SK-MEL-5 (cell line): ENCODE data around the gene GREB1L. TPM values are rescaled to one million over a fixed set of nuclear protein-coding genes. Genes with fewer than 3 reads are reported as not detected.
"Not testable (repeated sequence)": the region's sequence is repeated elsewhere in the genome, so short reads cannot be mapped to it uniquely, and the experiment has no call there.

Source experiments
- DNase-seq: peaks from one replicate; pipeline ENCODE4 v3.0.0-alpha.2; 2016; ENCODE audit warnings: low read depth, low spot score
- in situ Hi-C: cut with HindIII; loops from 2 replicates; pipeline ENCODE4 v1.10.0; 2016; ENCODE audit warnings: low sequenced_read_pairs, high pct_unique_total_duplicates, low pct_unique_long_range_greater_than_20kb
- total RNA-seq: library from RNA; depleted of rRNA; stranded (reverse); fragments of >200 nt; shearing (Covaris generic); gene quantifications from 2 replicates; pipeline ENCODE4 v1.2.3, GENCODE V29; 2014

Gene GREB1L
- total RNA-seq, 1 experiment from 2014 or later = 0.50 TPM

DNA sequence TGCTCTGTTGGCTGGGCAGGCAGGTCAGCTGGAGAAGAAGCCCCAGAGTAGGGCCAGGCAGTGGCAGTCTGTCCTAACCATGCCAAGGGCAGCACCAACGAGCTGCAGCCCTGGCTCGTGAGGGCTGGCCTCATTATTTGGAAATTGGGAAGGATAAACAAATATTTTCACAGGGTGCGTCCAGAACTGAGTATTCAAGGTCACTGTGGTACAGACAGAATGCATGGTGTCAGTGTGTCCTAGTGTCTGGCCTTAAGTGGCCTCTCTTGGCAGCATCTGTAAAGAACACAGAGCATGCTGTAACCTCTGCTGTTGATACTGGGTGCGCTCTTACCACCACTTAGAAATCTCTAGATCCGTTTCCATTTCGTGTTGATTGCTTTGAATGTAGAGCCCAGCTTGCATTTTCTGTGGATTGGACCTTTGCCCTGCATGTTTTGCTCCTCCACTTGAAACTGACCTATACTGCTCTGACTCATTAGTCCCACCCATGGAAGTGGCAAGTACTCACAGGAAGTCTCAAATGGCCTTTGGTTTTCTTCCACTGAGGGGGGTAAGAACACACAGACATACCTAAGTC is 88.2 kb downstream of the GREB1L start:
- no peak for DNase-seq
- in situ Hi-C loops = no loop called here

GRCh38 chr18:21331065-21331464 is 89.0 kb downstream of the GREB1L start:
- in situ Hi-C loops = no loop called here
- no peak for DNase-seq

- no peak for DNase-seq
- in situ Hi-C loops = no loop called here
Measured at GRCh38 chr18:21335927-21336488, 94.0 kb downstream of the GREB1L start.

DNA sequence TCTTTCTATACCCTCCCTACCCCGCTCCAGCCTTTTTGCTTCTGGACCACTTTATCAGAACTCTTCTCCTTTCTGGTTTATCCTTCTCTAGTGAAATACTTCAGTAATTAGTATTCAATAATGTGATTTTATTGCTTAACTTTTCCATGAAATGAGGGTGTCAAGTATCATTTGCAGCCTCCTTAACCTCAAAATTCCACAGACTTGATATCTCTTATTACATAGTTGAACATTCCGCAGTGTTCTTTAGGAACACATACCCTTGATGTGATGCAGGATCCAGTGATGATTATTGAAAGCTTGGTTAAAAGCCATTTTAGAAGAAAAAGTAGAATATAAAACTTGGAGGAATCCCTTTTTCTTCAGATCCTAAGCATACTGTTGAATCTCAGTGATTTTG is 94.8 kb downstream of the GREB1L start:
- in situ Hi-C loops = no loop called here
- no peak for DNase-seq

- in situ Hi-C loops = no loop called here
- DNase-seq = no peak
Measured at GRCh38 chr18:21341141-21341540, 99.1 kb downstream of the GREB1L start.

DNA sequence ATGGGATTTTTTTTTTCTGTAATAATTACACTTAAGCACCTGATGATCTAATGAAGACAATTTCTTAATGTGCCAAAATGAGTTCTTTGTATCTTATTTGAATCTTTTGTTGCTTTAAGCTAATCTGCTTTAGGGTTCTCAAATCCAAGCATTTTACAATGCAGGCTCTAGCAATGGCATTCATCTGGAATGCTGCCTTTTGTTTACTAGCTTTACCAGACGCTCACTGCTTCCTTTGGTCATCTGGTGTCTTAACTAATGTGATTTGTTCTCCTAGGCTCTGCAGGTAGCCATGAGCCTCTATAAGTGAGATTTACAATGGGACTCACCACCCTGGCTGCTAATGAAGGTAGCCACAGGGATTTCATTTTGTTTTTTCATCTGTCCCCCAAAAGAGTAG is 100.3 kb downstream of the GREB1L start:
- in situ Hi-C loops = no loop called here
- no peak for DNase-seq

- DNase-seq = no peak
- in situ Hi-C loops = no loop called here
Measured at GRCh38 chr18:21344860-21345259, 102.8 kb downstream of the GREB1L start.

GRCh38 chr18:21345840-21346239 is 103.8 kb downstream of the GREB1L start:
- no peak for DNase-seq
- in situ Hi-C loops = no loop called here

DNA sequence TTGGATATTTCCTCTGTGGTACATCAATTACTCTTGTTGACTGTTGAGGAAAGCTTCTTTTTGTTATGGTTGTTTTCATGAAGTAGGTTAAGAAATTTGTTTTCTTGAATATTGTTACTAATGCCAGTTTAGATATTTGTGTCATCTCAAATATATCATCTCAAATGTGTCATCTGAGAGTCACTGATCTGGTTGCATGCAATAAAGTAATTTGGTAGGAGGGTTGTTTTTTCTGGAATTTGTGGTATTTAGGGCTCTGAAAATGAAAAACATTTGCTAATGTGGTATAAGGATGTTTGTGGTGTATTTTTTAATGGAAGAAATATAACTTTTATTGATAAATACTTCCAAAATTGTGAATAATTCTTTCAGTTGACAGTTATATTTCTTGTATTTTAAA is 117.7 kb downstream of the GREB1L start:
- no peak for DNase-seq

DNA sequence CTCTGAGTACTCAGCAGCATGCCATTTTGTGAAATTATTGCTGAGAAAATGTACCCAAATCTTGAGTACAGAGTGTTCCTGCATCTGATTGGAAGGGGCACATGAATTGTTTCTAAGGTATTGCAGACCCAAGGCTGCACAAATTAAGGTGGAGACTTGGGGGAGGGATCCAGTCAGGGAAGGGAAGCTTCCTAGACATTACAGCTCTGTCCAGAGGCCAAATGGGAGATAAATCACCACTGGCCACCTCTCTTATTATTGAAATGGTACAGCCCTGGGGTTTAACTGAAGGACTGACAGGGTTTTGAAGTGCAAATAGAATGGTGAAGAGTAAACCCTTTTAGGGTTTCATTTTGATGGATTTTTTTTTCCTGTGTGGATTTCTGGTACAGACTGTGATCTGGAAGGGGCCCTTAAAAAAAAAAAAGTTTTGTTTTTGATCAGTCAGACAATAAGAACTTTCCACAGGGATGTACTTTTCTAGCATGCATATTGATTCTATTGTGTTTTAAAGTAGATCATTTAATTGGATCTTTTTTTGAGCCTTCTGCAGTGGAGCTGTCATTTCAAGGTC is 119.4 kb downstream of the GREB1L start:
- in situ Hi-C loops = no loop called here

More for the DNA sequence above, 117.7 kb downstream of the GREB1L start:
- in situ Hi-C loops = no loop called here

GRCh38 chr18:21362831-21363230 is 120.8 kb downstream of the GREB1L start:
- in situ Hi-C loops = no loop called here
- DNase-seq = no peak

More for the DNA sequence above, 119.4 kb downstream of the GREB1L start:
- no peak for DNase-seq

DNA sequence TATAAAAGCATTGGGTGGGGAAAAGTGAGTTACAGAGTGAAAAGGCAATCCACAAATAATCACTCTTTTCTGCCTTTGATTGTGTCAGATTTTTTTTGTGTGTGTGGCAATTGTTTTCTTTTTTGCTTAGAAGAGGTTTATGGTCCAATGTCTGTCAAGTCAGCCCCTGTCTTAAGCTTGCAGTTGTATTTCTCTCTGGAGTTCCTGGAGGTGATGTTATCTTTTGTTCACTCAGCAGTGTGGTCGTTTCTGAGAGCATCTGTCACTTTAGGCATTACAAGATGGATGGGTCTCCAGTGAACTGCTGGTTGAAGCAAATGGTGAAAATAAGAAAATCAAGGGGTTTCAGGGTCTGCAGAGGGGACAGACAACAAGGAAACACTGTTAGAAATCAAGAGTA is 121.3 kb downstream of the GREB1L start:
- in situ Hi-C loops = no loop called here
- DNase-seq = no peak

DNA sequence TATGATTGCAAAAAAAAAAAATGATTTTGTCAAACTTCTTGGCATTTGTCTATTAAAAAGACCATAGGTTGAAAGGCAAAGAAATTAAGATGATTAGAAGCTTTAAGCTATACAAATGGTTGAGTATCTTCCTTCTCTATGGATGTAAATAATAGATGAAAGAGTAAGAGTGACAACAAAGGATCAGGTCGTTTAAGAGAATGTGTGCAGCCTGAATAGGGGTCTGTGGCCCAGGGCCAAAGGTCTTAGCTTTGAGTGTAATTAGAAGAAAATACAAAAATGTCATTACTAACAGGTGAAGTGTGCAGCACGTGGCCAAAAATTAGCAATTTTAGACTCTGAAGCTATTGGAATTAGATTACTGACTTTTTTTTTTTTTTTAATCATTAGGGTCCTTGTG is 122.4 kb downstream of the GREB1L start:
- no peak for DNase-seq
- in situ Hi-C loops = no loop called here

DNA sequence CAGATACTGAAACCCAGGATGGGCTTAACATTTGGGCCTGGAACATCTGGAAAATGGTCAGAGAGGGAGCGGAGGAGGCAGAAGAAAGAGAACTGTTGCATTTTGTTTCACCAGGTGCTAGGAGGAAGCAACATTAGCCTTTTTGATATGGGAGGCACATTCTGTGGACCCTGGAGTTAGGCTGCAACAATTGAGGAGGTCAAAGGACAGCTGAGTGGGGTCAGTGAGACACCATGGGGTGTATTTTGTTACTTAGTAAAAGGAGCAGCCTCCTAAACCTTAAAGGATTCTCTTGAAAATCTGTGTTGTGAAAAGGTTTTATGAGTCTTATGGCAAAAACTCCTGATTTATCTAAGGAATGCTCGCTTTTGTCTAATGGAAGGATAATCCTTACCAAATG is 124.9 kb downstream of the GREB1L start:
- in situ Hi-C loops = no loop called here
- DNase-seq = no peak

DNA sequence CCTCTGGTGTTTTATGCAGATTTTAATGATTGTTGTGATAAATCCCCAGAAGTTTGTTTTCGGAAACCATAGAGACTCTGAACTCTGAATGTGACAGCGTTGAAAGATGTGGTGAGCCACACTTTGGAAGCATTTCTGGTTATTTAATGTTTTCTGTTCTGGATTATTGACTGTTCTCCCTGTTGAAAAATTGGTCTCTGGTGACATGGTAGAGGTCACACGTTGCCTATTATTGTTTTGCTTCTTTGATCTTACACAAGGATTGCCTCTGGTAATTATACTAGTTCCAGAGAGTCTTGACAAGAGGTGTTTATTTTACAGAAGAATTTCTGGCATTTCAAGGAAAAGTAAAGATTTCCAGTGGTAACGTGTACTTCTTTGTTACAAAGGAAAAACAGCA is 127.1 kb downstream of the GREB1L start:
- in situ Hi-C loops = no loop called here
- DNase-seq = no peak

DNA sequence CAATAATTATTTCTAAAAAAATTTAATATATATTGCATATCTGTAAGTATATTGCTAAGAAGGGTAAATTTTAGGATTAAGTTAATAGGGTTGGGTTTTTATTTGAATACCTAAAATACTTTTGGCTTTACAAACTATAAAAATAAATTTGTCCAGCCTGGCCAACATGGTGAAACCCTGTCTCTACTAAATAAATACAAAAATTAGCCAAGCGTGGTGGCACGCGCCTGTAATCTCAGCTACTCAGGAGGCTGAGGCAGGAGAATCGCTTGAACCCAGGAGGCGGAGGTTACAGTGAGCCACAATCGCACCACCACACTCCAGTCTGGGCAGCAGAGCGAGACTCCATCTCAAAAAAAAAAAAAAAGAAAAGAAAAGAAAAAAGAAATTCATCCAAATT is 127.6 kb downstream of the GREB1L start:
- in situ Hi-C loops, DNase-seq: not testable (repeated sequence)

- DNase-seq = no peak
- in situ Hi-C loops = no loop called here
Measured at GRCh38 chr18:21383031-21383430, 141.0 kb downstream of the GREB1L start.

DNA sequence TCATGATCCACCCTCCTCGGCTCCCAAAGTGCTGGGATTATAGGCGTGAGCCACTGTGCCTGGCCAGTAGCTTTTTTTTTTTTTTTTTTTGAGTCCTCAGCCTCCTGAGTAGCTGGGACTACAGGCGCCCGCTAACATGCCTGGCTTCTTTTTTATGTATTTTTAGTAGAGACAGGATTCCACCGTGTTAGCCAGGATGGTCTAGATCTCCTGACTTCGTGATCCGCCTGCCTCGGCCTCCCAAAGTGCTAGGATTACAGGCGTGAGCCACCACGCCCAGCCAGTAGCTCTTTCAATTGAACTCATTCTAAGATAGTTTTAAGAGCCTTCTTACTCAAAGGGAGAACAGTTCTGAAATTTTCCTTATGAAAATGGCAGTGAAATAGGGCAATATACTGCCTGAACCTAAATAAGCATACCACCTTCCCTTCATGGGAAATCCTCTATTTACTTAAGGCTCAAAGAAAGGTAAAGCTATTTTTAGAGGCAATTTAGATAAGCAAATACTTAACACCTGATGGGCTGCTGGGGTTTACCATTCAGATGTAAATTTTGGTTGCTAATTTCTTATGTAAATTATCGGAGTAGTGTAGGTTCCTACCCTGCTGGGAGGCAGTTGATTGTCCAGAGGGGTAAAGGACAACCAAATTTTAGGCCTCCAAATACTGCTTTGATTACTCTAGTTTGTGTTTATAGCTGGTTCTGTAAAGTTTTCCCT is 144.7 kb downstream of the GREB1L start:
- DNase-seq = no peak
- in situ Hi-C loops = no loop called here

GRCh38 chr18:21387886-21388285 is 145.9 kb downstream of the GREB1L start:
- no peak for DNase-seq
- in situ Hi-C loops = no loop called here
